Activated CD4-positive, alpha-beta T cell treated with anti-CD3 and anti-CD28 coated beads, Interleukin-2, amount 50 U/mL, for 48 hours (primary cell): Measurements from ENCODE around the gene ZNF236.

Source experiments
- DNase-seq, 2 experiments: peaks; one replicate each; pipeline ENCODE4 v3.0.0-alpha.2; 2020

Gene ZNF236

GRCh38 chr18:76992226-76993084 is 170.1 kb downstream of the ZNF236 start:
- DNase-seq: no peak

DNA sequence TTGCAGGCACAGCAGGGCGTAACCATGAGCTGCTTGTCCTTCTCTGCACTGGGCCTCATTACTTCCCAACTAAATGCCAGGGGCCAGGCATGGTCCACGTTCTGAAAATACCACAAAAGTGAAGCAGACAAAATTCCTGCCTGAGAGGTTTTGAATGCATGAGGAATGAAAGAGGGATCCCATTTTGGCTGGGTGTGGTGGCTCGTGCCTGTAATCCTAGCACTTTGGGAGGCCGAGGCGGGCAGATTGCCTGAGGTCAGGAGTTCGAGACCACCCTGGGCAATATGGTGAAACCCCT is 170.7 kb downstream of the ZNF236 start:
- no peak for DNase-seq

DNA sequence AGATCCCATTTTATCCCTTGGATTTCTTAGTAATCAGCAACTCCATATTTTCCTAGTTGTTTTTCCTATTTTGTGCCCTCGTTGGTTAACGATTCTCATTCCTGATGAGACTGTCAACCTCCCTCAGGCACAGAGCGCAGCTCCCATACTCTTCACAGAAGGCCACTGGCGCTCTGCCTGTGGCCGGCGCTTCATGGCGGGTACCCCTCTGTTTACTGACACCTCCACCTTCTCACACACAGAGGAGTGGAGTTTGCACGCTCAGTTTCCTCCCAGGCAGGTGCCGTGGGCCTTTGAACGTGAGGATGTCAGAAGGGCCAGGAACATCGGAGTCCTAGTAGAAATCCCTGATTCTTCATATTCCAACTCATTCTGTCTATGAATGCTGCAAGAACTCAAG is 171.2 kb downstream of the ZNF236 start:
- DNase-seq: no peak

- DNase-seq: no peak
Measured at GRCh38 chr18:76994086-76994654, 171.8 kb downstream of the ZNF236 start.

- DNase-seq: no peak
Measured at GRCh38 chr18:76995896-76996295, 173.5 kb downstream of the ZNF236 start.

DNA sequence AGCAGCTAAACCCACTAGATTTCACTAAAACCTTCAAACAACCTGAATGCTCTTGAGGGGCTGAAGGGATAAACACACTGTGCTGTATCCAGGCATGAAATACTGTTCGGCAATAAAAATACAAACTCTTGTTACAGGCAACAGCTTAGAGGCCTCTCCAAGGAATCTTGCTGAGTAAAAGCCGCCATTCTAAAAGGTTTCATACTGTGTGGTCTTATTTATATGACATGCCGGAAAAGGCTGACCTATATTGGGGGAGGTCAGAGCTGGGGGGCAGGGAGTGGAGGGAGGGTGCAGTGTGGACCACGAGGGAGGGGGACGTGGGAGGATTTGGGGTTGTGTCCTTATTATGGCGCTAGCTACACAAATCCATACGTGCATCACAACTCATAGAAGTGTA is 174.1 kb downstream of the ZNF236 start:
- DNase-seq: no peak

GRCh38 chr18:76997951-76998808 is 175.8 kb downstream of the ZNF236 start:
- DNase-seq: no peak

- no peak for DNase-seq
Measured at GRCh38 chr18:76999077-76999476, 176.7 kb downstream of the ZNF236 start.

- peak; percentile 54 to 65 for DNase-seq
Measured at GRCh38 chr18:77000527-77000926, 178.2 kb downstream of the ZNF236 start.

- DNase-seq: no peak
Measured at GRCh38 chr18:77001041-77001440, 178.7 kb downstream of the ZNF236 start.

DNA sequence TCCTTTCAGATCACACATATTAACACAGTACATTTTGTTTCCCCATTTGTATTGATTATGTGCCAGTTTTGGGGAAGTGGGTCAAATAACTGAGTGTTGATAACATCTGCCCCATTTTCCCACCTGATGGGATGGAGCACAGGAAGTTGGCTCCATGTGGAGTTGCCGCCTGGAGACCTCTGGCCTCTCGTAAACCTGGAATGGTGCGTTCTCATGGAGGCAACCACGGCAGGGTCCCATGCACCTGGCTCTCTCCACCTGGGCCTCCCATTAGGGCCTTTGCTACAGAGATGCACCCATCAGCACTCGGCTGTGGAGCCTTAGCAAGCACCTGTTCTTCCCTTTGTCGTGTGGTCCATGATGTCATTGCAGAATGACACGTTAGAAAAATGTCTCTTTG is 179.6 kb downstream of the ZNF236 start:
- DNase-seq: no peak

DNA sequence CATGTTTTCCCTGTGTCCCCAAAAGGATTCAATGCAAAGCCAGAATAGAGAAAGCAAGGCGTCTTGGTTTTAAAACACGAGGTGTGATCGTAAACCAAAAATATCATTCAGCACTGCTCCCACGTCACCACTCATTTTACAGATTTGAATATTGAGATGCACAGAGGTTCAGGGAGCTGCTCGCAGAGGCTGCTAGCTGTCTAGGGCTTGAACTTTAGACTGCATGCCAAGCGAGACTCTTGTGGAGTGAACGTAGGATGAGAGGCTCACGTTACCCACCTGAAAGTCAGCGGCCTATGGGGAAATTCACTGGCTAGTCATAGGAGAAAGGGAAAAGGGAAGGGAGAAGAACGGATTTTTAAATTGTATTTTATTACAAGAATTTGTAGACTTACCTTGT is 180.1 kb downstream of the ZNF236 start:
- no peak for DNase-seq

DNA sequence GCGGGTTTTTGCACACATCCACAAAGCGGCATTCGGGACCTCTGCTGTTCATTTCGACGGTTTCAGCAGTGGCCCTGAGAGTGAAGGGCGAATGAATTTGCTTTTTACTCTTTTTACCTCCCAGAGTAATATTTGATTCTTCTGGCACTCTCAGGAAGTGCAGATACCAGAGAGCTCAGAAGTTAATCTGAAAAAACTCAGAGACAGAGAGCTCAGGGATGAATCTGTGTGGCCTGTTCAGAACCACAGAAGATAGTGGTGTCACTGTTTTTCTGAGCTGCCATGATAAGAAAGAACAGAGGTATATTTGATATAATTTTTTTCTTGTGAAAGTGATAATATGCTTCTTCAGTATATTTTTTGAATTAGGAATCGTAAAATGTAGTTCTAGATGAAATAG is 181.0 kb downstream of the ZNF236 start:
- DNase-seq: no peak

DNA sequence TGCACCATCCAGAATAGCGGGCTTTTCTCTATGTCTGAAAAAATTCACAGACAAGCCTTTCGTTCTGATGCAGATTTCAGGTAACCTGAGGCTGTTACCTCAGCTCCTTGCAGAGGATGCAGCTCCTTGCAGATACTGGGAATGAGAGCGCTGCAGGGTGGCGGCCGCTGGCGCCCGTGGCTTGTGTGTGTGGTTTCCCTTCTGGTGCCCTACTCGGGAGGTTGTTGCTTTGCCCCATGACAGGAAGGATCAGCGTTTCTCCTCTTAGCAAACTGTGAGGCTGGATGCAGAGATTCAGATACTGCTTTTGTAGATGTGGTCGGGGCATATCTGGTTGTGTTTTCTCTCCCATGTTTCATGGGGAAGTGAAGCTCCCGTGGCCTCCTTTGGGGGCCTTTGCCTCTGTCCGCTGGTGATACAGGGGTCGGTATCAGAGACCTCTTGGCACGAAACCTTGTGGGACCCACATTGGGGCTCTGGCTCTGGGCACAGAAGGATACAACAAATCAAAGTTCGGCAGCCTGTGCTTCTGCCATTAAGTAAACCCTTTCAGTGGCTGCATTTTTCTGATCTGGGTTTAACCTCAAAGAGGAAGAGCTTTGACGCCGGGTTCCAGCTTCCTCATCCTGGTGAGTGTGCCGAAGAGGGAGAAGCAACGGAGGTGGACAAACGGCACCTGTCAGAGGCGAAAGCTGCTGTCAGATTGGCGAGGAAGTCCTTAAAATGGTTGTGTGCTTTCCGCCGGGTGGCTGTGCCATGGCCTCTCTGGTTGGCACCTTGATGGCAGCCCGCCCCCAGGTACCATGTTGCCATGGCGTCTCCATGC is 182.4 kb downstream of the ZNF236 start:
- no peak for DNase-seq

DNA sequence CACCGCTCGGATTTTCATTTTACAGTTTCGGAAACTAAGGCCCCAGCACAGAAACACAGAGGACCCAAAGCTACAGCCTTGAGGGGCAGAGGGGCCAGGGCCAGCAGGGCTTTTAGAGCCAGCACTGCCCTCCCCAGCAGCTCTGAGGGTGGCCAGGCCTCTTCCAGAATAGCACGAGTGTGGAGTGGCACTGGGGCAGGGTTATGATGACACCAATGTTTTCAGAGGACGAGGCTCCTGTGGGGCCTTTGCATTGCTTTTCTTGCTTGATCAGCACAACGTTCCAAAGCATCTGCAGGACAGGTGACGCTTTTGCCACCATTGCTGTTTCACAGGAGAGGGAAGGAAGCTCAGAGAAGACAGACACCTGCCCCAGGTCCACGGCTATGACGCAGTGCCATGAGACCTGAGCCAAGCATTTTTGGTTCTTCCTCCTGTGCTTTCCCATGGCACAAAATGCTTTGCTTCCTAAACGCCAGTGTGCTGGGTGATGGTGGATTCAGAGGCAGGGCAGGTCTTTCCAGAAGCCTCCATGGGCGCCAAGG is 183.4 kb downstream of the ZNF236 start:
- no peak for DNase-seq

- DNase-seq: no peak
Measured at GRCh38 chr18:77006305-77007175, 184.2 kb downstream of the ZNF236 start.

DNA sequence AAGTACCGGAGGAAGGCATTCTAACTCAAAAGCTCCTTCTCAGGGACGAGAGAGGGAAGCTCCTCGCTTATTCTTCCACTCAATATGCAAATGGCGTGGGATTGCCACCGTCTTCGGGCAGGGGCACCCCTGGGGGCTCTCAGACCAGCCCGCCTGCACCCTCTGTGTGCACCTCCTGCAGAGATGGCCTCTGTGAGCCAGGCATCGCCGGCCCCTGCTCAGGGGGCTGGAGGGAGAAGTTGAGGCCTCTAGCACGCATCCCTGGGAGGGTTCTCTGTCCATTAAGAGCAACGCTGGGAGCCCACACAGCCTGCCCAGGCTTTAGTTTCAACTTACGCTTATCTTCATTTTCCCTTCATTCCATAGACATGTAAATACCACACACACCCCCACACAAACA is 184.9 kb downstream of the ZNF236 start:
- DNase-seq: no peak

GRCh38 chr18:77008006-77008405 is 185.6 kb downstream of the ZNF236 start:
- no peak for DNase-seq

DNA sequence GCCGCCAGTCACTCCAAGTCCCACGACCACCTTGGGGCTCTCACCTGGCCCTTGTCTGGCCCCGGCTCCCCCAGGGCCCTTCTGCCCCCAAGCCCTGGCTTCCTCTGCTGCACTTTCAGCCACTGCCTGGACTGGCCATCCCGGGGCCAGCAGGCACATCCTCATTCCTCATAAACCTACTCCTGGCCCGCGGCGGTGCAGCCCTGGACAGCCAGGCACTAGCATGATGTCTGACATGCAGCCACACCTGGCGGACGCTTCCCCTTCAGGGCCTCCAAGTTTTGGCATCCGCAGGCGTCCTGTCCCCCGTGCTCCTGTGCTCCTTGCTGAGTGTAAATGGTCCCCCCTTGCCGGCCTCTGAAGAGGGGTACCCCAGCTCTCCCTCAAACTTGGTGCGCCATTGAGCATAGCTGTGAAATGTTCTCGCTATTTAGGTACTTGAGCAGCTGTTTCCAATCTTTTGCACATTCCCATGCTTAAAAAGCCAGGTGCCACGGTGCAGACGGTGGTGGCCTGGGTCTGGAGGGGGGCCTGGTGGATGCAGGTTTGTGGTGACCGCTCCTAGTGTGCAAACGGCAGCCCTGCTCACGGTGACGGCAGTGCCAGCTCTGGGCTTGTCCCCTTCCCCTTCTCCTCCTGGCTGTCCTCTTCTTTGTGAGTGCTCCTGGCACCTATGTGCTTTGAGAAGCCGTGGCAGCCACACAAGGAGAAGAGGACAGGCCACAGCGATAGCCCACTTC is 186.4 kb downstream of the ZNF236 start:
- DNase-seq: no peak

DNA sequence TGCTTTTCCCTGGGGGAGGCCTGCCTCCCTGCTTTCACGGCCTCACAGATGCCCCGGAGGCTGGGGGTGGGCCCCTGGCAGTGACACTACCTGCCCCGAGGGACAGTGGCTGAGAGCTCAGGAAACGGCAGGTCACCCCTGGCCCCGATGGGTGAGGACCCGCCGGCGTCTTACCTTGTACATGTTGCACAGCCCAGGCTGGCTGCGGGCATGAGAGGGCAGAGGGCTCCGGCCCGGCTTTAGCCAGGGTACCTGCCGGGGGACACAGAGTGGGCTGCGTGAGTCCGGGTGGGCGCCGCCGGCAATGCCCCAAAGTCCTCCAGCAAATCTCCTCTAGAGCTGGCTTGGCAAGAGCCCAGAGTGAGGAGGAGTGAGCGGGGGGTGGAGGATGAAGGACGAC is 187.3 kb downstream of the ZNF236 start:
- DNase-seq: no peak

DNA sequence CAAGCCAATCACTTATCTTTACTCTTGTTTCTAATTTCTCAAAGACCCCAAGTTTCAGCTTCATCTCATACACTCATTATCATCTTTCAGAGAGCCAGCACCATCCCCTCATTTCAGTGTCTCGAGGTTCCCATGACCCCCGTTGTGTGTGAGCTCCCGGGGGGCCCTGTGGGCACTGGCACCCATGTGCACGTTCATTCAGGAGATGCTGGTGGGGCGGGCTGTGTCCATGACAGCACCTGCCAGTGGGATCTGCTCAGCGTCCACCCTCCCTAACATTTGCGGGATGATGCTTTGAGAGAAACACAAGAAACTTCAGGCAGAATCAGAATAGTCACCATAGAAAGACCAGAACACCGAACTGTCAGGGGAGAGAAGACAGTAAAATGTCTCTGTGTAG is 189.8 kb downstream of the ZNF236 start:
- no peak for DNase-seq
